ENCODE data around the gene PTPRN2.
"Not testable (repeated sequence)": the region's sequence is repeated elsewhere in the genome, so short reads cannot be mapped to it uniquely, and the experiment has no call there.

PTPRN2 gene

GRCh38 chr7:158244873-158245723, 342.5 kb downstream of the PTPRN2 start:
- no peak for DNase-seq

- no peak for DNase-seq
These were observed 343.2 kb downstream of the PTPRN2 start for GRCh38 chr7:158244430-158244829.

- no peak for DNase-seq
These were observed 345.7 kb downstream of the PTPRN2 start for GRCh38 chr7:158241919-158242318.

GRCh38 chr7:158240801-158241200, 346.8 kb downstream of the PTPRN2 start:
- DNase-seq = no peak

- DNase-seq = peak; percentile 22
These were observed 348.2 kb downstream of the PTPRN2 start for GRCh38 chr7:158239290-158239981.

GRCh38 chr7:158238616-158239289, 348.9 kb downstream of the PTPRN2 start:
- DNase-seq = no peak

- DNase-seq = no peak
These were observed 349.8 kb downstream of the PTPRN2 start for GRCh38 chr7:158237672-158238335.

- DNase-seq = no peak
These were observed 351.2 kb downstream of the PTPRN2 start for GRCh38 chr7:158236400-158236799.

- no peak for DNase-seq
These were observed 351.8 kb downstream of the PTPRN2 start for GRCh38 chr7:158235862-158236261.

GRCh38 chr7:158229945-158230344, 357.7 kb downstream of the PTPRN2 start:
- no peak for DNase-seq

- DNase-seq = no peak
These were observed 358.6 kb downstream of the PTPRN2 start for GRCh38 chr7:158228986-158229385.

- DNase-seq = no peak
These were observed 359.5 kb downstream of the PTPRN2 start for GRCh38 chr7:158228131-158228530.

- DNase-seq = no peak
These were observed 360.2 kb downstream of the PTPRN2 start for GRCh38 chr7:158227258-158227984.

- DNase-seq = no peak
These were observed 371.4 kb downstream of the PTPRN2 start for GRCh38 chr7:158216198-158216597.

GRCh38 chr7:158209435-158209834, 378.2 kb downstream of the PTPRN2 start:
- no peak for DNase-seq

GRCh38 chr7:158206341-158206740, 381.3 kb downstream of the PTPRN2 start:
- DNase-seq = no peak

GRCh38 chr7:158204453-158204852, 383.2 kb downstream of the PTPRN2 start:
- no peak for DNase-seq

- DNase-seq = not testable (repeated sequence)
These were observed 383.7 kb downstream of the PTPRN2 start for GRCh38 chr7:158203948-158204347.

- DNase-seq = no peak
These were observed 393.2 kb downstream of the PTPRN2 start for GRCh38 chr7:158194365-158194900.

GRCh38 chr7:158193446-158193845, 394.2 kb downstream of the PTPRN2 start:
- DNase-seq = no peak

- no peak for DNase-seq
These were observed 394.7 kb downstream of the PTPRN2 start for GRCh38 chr7:158192956-158193355.

GRCh38 chr7:158192184-158192835, 395.3 kb downstream of the PTPRN2 start:
- no peak for DNase-seq
